ENCODE data around the gene CEACAM3. TPM values are rescaled to one million over a fixed set of nuclear protein-coding genes. Genes with fewer than 3 reads are reported as not detected.

CEACAM3 gene
- total and polyA plus RNA-seq, 7 experiments from 2014 or later, result 0.42 to 4.7 TPM; not detected in 5

DNA sequence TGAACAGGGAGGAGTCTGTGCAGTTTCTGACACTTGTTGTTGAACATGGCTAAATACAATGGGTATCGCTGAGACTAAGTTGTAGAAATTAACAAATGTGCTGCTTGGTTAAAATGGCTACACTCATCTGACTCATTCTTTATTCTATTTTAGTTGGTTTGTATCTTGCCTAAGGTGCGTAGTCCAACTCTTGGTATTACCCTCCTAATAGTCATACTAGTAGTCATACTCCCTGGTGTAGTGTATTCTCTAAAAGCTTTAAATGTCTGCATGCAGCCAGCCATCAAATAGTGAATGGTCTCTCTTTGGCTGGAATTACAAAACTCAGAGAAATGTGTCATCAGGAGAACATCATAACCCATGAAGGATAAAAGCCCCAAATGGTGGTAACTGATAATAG is 25.0 kb upstream of the CEACAM3 start:
- no peak overlapping the region for H3K27ac Mint-ChIP-seq
- POLR2A ChIA-PET, result interaction anchor here (0.6 kb wide), 1 partner anchor 11 kb away, joined by 3 read pairs; no protein-coding TSS in a partner anchor

DNA sequence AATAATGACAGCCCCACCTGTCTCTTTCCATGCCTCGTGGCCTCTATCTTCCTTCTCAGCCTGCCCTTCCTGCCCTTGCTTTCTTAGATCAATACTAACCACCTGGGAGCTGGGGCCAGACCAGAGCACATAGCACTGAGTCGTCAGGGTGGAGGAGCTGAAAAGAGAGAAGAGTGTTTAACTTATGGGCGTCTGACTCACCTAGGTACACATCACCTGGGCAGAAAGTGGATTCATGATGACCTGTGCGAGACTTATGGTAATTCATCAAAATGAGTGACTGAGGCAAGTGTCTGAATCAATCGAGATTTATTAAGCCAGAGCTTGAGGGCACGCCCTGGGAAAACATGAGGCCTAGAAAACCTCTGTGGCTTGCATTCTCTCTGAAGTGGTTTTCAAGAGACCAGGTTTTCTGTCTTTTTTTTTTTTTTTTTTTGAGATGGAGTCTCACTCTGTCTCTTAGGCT is 21.8 kb upstream of the CEACAM3 start:
- peak overlapping the region; percentile 66 to 88 (median 77) for H3K4me3 Mint-ChIP-seq
- H3K27ac Mint-ChIP-seq, result peak overlapping the region; percentile 14 to 76 (median 42)
- H3K4me1 ChIP-seq (ENCODE audit: control insufficient read depth in 2 of 2, insufficient read depth in 2 of 2, low read length in 2 of 2), result peaks cover 12 to 36% of the 10 kb centered on the region in 2 donors
- peaks cover 25 to 86% (median 46%) of the 10 kb centered on the region in 5 donors for H3K27me3 Mint-ChIP-seq
- ChIA-PET CTCF (interaction anchor here (1.4 to 3.0 kb wide), 4 partner anchors 10 to 22 kb away, joined by 3 to 22 read pairs (median 14); no protein-coding TSS in a partner anchor), POLR2A (interaction anchor here (1.6 kb wide), 1 partner anchor 9 kb away, joined by 4 read pairs; no protein-coding TSS in a partner anchor)
- no peaks in the 10 kb centered on the region for H3K36me3 ChIP-seq (ENCODE audit: control insufficient read depth in 2 of 3, insufficient read depth in 3 of 3, low read length in 3 of 3)
- H3K36me3 Mint-ChIP-seq, result no peaks in the 10 kb centered on the region
- peak in 8 of 9 donors; percentile 37 to 79 (median 74) for DNase-seq
- intact Hi-C loops (cut with micrococcal nuclease), result loop anchor here in 1 of 2 donors (1.0 kb wide), 1 partner anchor 11 kb away; no protein-coding TSS in a partner anchor
- H3K27me3 ChIP-seq (ENCODE audit: control insufficient read depth in 2 of 2, insufficient read depth in 2 of 2, low read length in 2 of 2), result peaks cover 0 to 9% of the 10 kb centered on the region in 2 donors
- H3K27ac ChIP-seq (ENCODE audit: low read depth, low read length), result no peak overlapping the region
- H3K9me3 ChIP-seq (ENCODE audit: control insufficient read depth in 2 of 3, low read length in 3 of 3), result no peaks in the 10 kb centered on the region
- ATAC-seq, result peak; percentile 85
- H3K4me1 Mint-ChIP-seq, result peaks cover 29 to 48% (median 45%) of the 10 kb centered on the region in 7 donors
- H3K9me3 Mint-ChIP-seq, result peaks cover 0 to 3% (median 0%) of the 10 kb centered on the region in 11 donors
- peak overlapping the region; percentile 24 for H3K4me3 ChIP-seq (ENCODE audit: low read length)

More for the DNA sequence above, 25.0 kb upstream of the CEACAM3 start:
- Mint-ChIP-seq H3K9me3 (peaks cover 0 to 3% (median 0%) of the 10 kb centered on the region in 11 donors), H3K27me3 (peaks cover 22 to 63% (median 34%) of the 10 kb centered on the region in 5 donors), H3K4me1 (peaks cover 29 to 46% (median 44%) of the 10 kb centered on the region in 7 donors), H3K36me3 (no peaks in the 10 kb centered on the region), H3K4me3 (no peak overlapping the region)
- intact Hi-C loops (cut with micrococcal nuclease), result no loop called here
- Histone ChIP-seq H3K9me3 (ENCODE audit: control insufficient read depth in 2 of 3, low read length in 3 of 3) (no peaks in the 10 kb centered on the region), H3K27ac (ENCODE audit: low read depth, low read length) (no peak overlapping the region), H3K36me3 (ENCODE audit: control insufficient read depth in 2 of 3, insufficient read depth in 3 of 3, low read length in 3 of 3) (no peaks in the 10 kb centered on the region), H3K27me3 (ENCODE audit: control insufficient read depth in 2 of 2, insufficient read depth in 2 of 2, low read length in 2 of 2) (peaks cover 0 to 4% of the 10 kb centered on the region in 2 donors), H3K4me1 (ENCODE audit: control insufficient read depth in 2 of 2, insufficient read depth in 2 of 2, low read length in 2 of 2) (peaks cover 12 to 36% of the 10 kb centered on the region in 2 donors), H3K4me3 (ENCODE audit: low read length) (no peak overlapping the region)
- no peak for ATAC-seq
- CTCF ChIA-PET, result interaction anchor here (2.0 to 2.7 kb wide), 2 partner anchors 14 to 17 kb away, joined by 9 to 19 read pairs; partner anchors contain the start of gene CEACAM6
- DNase-seq, result no peak

DNA sequence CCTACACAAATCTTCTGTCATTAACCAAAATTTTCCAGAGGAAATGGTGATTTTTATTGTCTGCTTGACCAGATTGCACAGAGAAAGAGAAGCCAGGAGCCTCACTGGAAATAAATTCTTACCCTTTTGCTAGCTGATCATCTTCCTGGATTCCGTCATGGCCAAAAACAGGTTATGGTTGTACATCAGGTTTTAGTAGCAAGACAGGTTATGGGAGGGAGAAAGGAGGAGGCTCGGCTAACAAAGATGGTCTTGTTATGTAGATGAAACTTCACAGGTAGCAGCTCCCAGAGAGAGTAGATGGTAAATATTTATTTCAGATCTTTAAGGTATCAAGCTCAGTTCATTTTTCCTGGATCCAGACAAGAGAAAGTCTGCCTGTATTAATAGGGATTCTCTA is 19.7 kb upstream of the CEACAM3 start:
- peaks cover 36 to 91% (median 56%) of the 10 kb centered on the region in 5 donors for H3K27me3 Mint-ChIP-seq
- peaks cover 29 to 48% (median 42%) of the 10 kb centered on the region in 7 donors for H3K4me1 Mint-ChIP-seq
- no peaks in the 10 kb centered on the region for H3K36me3 ChIP-seq (ENCODE audit: control insufficient read depth in 2 of 3, insufficient read depth in 3 of 3, low read length in 3 of 3)
- no peak overlapping the region for H3K27ac ChIP-seq (ENCODE audit: low read depth, low read length)
- H3K27ac Mint-ChIP-seq, result no peak overlapping the region
- CTCF ChIA-PET, result interaction anchor here (1.0 to 3.0 kb wide), 4 partner anchors 8 to 23 kb away, joined by 3 to 22 read pairs (median 12); no protein-coding TSS in a partner anchor
- peaks cover 0 to 3% (median 0%) of the 10 kb centered on the region in 11 donors for H3K9me3 Mint-ChIP-seq
- POLR2A ChIA-PET, result interaction anchor here (0.8 to 1.0 kb wide), 2 partner anchors 10 to 17 kb away, joined by 3 read pairs; no protein-coding TSS in a partner anchor
- DNase-seq (no peak), ATAC-seq (no peak)
- no peak overlapping the region for H3K4me3 Mint-ChIP-seq
- H3K36me3 Mint-ChIP-seq, result no peaks in the 10 kb centered on the region
- no peak overlapping the region for H3K4me3 ChIP-seq (ENCODE audit: low read length)
- peaks cover 0 to 9% of the 10 kb centered on the region in 2 donors for H3K27me3 ChIP-seq (ENCODE audit: control insufficient read depth in 2 of 2, insufficient read depth in 2 of 2, low read length in 2 of 2)
- H3K9me3 ChIP-seq (ENCODE audit: control insufficient read depth in 2 of 3, low read length in 3 of 3), result no peaks in the 10 kb centered on the region
- intact Hi-C loops (cut with micrococcal nuclease), result no loop called here
- H3K4me1 ChIP-seq (ENCODE audit: control insufficient read depth in 2 of 2, insufficient read depth in 2 of 2, low read length in 2 of 2), result peaks cover 12 to 36% of the 10 kb centered on the region in 2 donors

DNA sequence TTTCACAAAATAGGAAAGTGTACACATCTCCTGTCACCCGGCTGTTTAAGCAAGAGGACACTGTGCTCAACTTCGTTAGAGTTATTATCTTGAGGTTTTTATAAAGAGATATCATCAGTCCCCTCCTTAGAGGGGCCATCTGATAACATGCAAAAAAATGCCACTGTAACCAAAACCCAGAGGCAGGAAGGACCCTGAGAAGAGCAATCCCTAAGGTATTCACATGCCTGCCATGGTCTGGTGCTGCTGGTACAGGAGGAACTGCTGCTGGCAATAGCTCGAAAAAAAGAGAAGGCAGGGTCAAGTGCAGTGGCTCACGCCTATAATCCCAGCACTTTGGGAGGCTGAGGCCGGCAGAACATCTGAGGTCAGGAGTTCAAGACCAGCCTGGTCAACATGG is 12.8 kb upstream of the CEACAM3 start:
- Histone ChIP-seq H3K4me3 (ENCODE audit: low read length) (no peak overlapping the region), H3K36me3 (ENCODE audit: control insufficient read depth in 2 of 3, insufficient read depth in 3 of 3, low read length in 3 of 3) (no peaks in the 10 kb centered on the region), H3K27ac (ENCODE audit: low read depth, low read length) (no peak overlapping the region), H3K9me3 (ENCODE audit: control insufficient read depth in 2 of 3, low read length in 3 of 3) (no peaks in the 10 kb centered on the region), H3K27me3 (ENCODE audit: control insufficient read depth in 2 of 2, insufficient read depth in 2 of 2, low read length in 2 of 2) (peaks cover 0 to 4% of the 10 kb centered on the region in 2 donors), H3K4me1 (ENCODE audit: control insufficient read depth in 2 of 2, insufficient read depth in 2 of 2, low read length in 2 of 2) (peaks cover 10% of the 10 kb centered on the region in 2 donors)
- DNase-seq, result no peak
- POLR2A ChIA-PET, result interaction anchor here (1.5 to 1.6 kb wide), 2 partner anchors 9 to 31 kb away, joined by 4 read pairs; no protein-coding TSS in a partner anchor
- Mint-ChIP-seq H3K27me3 (peaks cover 42 to 82% (median 58%) of the 10 kb centered on the region in 5 donors), H3K4me1 (peaks cover 14 to 19% (median 17%) of the 10 kb centered on the region in 7 donors), H3K9me3 (peaks cover 0 to 1% (median 0%) of the 10 kb centered on the region in 11 donors), H3K27ac (no peak overlapping the region), H3K4me3 (no peak overlapping the region), H3K36me3 (no peaks in the 10 kb centered on the region)
- ATAC-seq, result no peak
- CTCF ChIA-PET, result interaction anchor here (1.9 to 5.7 kb wide), 3 partner anchors 8 to 30 kb away, joined by 7 to 149 read pairs (median 22); partner anchors contain the start of gene CEACAM6
- intact Hi-C loops (cut with micrococcal nuclease), result no loop called here

DNA sequence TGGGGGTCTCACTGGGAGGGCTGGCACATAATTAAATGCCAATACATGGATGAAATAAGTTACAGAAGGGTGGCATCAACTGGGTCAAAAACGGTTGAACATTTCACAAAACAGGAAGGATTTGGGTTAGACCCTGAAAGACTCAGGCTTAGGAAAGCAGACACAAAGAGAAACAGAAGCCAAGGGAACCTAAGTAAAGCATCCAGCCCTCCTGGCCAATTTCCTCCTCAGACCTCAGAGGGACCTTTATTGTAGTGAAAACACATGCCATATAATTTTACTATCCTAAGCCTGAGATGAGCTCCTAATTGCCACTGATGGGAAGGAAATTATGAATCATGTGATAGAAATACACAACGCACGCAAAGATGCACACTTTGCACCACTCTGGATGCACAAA is 12.1 kb upstream of the CEACAM3 start:
- H3K9me3 Mint-ChIP-seq, result peaks cover 0 to 1% (median 0%) of the 10 kb centered on the region in 11 donors
- Histone ChIP-seq H3K4me1 (ENCODE audit: control insufficient read depth in 2 of 2, insufficient read depth in 2 of 2, low read length in 2 of 2) (peaks cover 10% of the 10 kb centered on the region in 2 donors), H3K27me3 (ENCODE audit: control insufficient read depth in 2 of 2, insufficient read depth in 2 of 2, low read length in 2 of 2) (peaks cover 0 to 4% of the 10 kb centered on the region in 2 donors), H3K36me3 (ENCODE audit: control insufficient read depth in 2 of 3, insufficient read depth in 3 of 3, low read length in 3 of 3) (no peaks in the 10 kb centered on the region), H3K4me3 (ENCODE audit: low read length) (no peak overlapping the region), H3K9me3 (ENCODE audit: control insufficient read depth in 2 of 3, low read length in 3 of 3) (no peaks in the 10 kb centered on the region), H3K27ac (ENCODE audit: low read depth, low read length) (no peak overlapping the region)
- ChIA-PET CTCF (interaction anchor here (1.0 to 5.7 kb wide), 9 partner anchors 9 to 38 kb away, joined by 3 to 149 read pairs (median 7); partner anchors contain the start of gene CEACAM6), POLR2A (interaction anchor here (1.6 to 2.1 kb wide), 2 partner anchors 31 to 32 kb away, joined by 4 to 16 read pairs; no protein-coding TSS in a partner anchor)
- peaks cover 39 to 81% (median 54%) of the 10 kb centered on the region in 5 donors for H3K27me3 Mint-ChIP-seq
- no peak overlapping the region for H3K27ac Mint-ChIP-seq
- DNase-seq (no peak), ATAC-seq (no peak)
- peak overlapping the region in 5 of 10 donors; percentile 10 to 66 (median 27) for H3K4me3 Mint-ChIP-seq
- peaks cover 14 to 19% (median 17%) of the 10 kb centered on the region in 7 donors for H3K4me1 Mint-ChIP-seq
- intact Hi-C loops (cut with micrococcal nuclease), result no loop called here
- H3K36me3 Mint-ChIP-seq, result no peaks in the 10 kb centered on the region

DNA sequence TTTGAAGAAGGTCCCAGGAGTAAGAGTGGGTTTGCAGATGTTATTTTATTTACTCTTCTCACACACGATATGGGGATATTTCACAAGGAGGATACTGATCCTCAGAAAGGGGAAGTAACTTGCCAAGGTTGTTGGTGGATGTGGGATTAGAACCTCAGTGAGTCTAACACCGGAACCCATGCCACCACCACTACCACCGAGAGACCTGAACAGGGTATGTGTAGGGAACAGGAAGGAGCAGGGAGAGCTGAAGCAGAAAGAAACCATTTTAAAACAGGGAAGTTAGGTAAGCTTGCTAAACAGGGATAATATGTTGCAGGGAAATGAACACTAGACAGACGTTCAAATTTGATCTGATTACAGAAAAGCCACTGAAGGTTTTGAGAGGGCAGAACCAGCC is 11.6 kb upstream of the CEACAM3 start:
- Histone ChIP-seq H3K27me3 (ENCODE audit: control insufficient read depth in 2 of 2, insufficient read depth in 2 of 2, low read length in 2 of 2) (peaks cover 0 to 4% of the 10 kb centered on the region in 2 donors), H3K4me1 (ENCODE audit: control insufficient read depth in 2 of 2, insufficient read depth in 2 of 2, low read length in 2 of 2) (peaks cover 10% of the 10 kb centered on the region in 2 donors), H3K36me3 (ENCODE audit: control insufficient read depth in 2 of 3, insufficient read depth in 3 of 3, low read length in 3 of 3) (no peaks in the 10 kb centered on the region), H3K4me3 (ENCODE audit: low read length) (no peak overlapping the region), H3K27ac (ENCODE audit: low read depth, low read length) (no peak overlapping the region), H3K9me3 (ENCODE audit: control insufficient read depth in 2 of 3, low read length in 3 of 3) (no peaks in the 10 kb centered on the region)
- ATAC-seq (peak; percentile 62), DNase-seq (peak in 2 of 9 donors; percentile 7 to 11)
- Mint-ChIP-seq H3K27ac (no peak overlapping the region), H3K9me3 (peaks cover 0 to 1% (median 0%) of the 10 kb centered on the region in 11 donors), H3K36me3 (no peaks in the 10 kb centered on the region), H3K27me3 (peaks cover 44 to 81% (median 51%) of the 10 kb centered on the region in 5 donors), H3K4me3 (peak overlapping the region in 7 of 10 donors; percentile 4 to 66 (median 27)), H3K4me1 (peaks cover 14 to 19% (median 17%) of the 10 kb centered on the region in 7 donors)
- intact Hi-C loops (cut with micrococcal nuclease), result loop anchor here (1.0 to 5.0 kb wide), 5 partner anchors 10 to 142 kb away; no protein-coding TSS in a partner anchor
- CTCF ChIA-PET, result interaction anchor here (0.7 to 5.7 kb wide), 10 partner anchors 8 to 221 kb away, joined by 3 to 149 read pairs (median 6); partner anchors contain the start of gene CEACAM6
- POLR2A ChIA-PET, result interaction anchor here (2.1 kb wide), 1 partner anchor 32 kb away, joined by 16 read pairs; no protein-coding TSS in a partner anchor

Data from naive thymus-derived CD4-positive, alpha-beta T cell (primary cell).